NCI-H524 (cell line): ENCODE results near the gene ADGRV1.

Experiments
- DNase-seq, 2 experiments: peaks; one replicate each; lab custom pipeline; 2025; lab: John Stamatoyannopoulos, UW

Gene ADGRV1

GRCh38 chr5:91207248-91207647 lies 648.7 kb downstream of the ADGRV1 start:
- no peak for DNase-seq

- no peak for DNase-seq
These were observed 653.6 kb downstream of the ADGRV1 start for GRCh38 chr5:91211997-91212713.

- DNase-seq, result peak in 1 of 2 experiments; percentile 12
These were observed 654.1 kb downstream of the ADGRV1 start for GRCh38 chr5:91212714-91213092.
